ENCODE data around the gene PLSCR4.

- TF ChIP-seq CTCF (IDR thresholded peaks at IDR 0.05) (no peak), POLR2A (IDR thresholded peaks at IDR 0.05) (no peak)
These were observed 27.2 kb downstream of the PLSCR4 start for GRCh38 chr3:146223401-146224373.

Measured in vagina (tissue), 2 donors.